NCI-H2196 (cell line): ENCODE measurements around the gene HGF.

Source experiments
- DNase-seq: peaks from one replicate; lab custom pipeline; 2025; ENCODE audit not compliant: unreplicated experiment; lab: John Stamatoyannopoulos, UW

Gene HGF

DNA sequence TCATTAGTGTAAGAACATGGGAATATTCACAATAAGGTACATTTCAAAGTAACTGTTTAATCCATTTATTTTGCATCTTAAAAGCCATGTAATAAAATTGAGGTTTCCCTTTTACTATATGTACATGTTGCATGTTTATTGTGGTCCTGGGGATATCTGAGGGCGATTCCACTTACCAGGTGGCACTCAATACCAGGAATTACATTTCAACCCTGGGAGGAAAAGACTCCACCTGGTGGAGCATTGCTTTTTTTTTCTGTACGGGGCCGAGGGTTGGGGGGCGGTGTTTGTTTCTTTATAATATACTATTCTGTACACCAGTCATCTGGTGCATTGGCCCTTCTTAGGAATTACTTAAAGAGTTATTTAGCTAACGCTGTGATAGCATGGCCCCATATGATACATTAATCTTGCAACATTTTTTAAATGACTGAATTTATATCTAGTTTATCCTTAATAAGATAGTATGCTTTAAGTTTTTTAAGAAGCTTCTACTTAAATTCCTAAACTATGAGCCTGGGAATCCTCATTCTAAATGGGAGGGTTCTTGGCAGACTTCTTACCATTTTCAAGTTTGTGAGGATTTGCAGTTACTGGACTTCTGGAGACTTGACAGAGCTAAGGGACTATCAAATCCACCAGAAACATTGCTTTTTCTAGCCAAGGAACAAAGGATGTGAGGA lies 7.2 kb upstream of the HGF start:
- DNase-seq: no peak

DNA sequence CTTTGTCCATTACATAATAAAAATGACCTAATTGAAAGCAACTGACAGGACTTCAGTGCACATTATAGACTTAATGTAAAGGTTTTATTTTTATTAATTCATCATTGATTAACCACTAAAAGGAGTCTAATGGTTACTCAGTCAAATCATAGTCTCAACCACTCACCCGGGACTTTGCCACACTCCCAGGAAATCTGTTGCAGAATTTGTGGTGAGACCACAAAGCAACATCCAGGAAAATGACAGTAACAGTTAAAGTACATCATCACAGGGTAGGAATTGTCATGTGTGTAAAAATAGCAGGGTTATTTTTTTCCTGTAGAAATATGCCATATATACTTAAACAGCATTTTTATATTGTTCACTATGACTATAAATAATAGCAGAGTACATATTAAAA lies 6.3 kb upstream of the HGF start:
- DNase-seq: no peak

DNA sequence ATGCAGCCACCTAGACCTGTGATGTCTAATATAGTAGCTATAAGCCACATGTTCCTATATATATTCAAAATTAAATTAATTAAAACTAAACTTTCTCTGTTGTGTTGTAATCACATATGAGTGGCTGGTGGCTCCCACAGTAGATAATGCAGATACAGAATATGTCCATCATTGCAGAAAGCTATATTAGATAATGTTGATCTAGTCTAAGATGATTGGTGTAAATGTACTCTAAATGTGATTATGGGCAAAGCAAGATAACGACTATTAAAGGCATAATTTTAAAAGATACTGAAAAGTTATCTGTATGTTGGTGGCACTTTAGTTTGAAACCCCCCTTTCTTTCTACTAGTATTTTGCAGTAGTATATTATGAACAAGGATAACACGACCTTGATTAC lies 5.7 kb upstream of the HGF start:
- no peak for DNase-seq

DNA sequence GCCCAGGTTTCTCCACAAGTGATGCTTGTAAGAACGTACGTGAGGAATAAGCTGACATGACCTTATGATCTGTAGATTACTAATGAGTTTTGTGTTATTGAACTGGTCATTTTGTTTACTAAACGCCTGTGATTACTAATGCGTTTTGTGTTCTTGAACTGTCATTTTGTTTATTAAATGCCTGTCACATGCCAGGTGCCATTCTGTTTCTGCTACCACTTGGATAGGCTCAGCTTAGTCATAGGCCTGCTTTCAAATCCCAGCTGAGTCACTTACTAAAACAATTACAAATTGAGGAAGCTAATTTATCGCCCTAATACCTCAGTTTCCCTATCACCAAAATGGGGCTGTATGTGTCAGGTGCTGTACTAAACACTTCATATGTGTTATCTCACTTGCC lies 4.7 kb upstream of the HGF start:
- DNase-seq: no peak

DNA sequence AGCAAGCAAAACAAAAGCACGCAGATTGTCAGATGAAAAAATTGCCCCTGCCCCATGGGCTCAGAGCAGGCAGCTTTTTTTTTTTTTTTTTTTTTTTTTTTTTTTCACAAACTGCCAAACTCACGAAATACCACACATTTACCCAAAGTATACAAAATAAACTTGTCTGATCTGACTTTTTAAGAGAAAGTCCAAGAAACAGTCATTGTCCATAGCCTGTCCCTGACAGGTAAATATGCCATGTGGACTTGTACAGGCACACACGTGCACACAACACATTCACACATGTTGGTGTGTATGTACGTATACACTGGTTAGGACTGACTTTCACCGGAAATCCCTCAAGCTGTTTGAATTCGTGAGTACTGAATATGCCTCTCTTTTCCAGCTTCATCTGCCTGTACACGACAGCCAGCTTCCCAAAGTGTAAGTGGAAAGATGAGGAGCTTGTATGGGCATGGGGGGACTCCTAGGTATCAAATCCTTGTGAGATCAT lies 929 bp upstream of the HGF start:
- DNase-seq: no peak

DNA sequence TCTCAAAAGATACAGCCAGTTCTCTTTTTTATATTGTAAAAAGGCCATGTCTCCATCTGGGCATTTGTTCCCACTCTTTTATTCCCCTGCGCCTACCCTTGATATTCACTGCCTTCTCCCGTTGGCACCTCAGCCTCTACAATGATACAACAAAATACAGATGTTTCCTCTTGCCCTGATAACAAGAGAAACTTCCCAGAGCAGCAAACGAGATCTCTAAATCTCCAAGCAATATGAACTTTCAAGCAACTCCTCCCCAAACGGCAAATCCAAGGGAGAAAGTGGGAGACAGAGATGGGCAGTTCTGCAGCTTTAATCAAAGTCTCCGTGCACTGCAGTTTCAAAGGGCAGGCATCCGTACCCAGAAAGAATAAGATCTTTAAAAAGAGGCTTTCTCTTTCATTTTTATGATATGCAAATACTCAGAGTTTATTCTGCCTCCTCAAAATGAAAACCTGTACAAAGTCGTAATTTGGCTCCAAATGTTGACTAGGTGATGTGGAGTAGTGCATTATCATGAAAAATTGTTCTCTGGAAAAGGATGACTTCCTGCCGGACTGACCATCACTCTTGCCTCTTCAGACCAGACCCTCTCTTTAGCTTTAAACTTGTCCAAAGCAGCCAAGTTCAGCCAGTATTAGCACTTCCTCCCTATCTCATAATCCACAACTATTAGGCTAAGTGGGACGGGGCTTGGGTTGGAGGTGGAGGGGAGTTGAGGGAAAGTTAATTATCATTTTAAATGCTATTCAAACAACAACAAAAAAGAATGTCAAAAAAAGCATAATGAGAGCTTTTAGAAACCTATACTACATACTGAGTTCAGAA lies 682 bp downstream of the HGF start:
- no peak for DNase-seq

DNA sequence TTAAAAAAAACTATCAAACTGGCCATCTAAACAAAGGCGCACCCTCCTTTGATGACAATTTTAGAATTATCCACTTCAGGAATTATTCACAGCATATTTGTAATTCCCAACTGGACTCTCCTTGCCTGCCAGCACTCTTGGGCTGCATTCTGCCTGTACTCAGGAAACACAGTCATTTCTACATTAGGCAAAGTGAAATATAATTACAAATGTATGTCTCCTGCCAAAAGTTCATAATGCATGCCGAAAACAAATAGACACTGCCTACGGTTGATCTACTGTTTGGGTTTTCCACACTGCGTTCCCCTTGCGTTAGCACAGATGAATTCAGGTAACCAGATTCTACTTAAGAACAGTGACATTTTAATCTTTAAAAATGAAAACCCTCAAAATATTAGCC lies 1.9 kb downstream of the HGF start:
- DNase-seq: no peak

DNA sequence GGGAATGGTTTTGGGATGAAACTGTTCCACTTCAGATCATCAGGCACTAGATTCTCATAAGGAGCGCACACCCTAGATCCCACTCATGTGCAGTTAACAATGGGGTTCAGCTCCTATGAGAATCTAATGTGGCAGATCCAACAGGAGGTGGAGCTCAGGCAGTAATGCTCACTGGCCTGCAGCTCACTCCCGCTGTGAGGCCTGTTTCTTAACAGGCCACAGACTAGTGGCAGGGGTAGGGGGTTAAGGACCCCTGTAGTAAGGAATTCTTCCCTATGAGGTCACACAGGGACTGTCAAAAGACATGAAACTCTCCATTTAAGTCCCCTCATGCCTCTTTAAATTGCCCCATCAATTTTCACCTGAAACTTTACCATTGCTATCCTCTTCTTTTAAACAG lies 8.0 kb downstream of the HGF start:
- DNase-seq: no peak

DNA sequence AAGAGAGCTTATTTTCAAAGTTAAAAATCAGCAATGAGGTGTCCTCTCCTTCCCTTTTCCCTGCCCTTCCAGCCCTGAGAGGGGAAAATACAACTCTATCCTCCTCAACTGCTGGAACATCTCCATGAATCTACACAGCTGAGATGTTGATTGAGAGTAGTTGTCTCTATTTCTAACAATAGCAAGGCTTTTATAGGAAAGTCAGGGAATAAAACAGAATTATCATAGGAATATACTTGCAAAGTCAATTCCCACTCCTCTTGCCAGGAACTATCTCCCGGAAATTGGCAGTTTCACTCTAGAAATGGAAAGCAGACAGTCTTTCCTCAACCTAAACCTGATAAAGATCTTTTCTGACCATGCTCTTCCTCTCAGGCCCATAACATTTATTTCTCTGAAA lies 8.8 kb downstream of the HGF start:
- no peak for DNase-seq

DNA sequence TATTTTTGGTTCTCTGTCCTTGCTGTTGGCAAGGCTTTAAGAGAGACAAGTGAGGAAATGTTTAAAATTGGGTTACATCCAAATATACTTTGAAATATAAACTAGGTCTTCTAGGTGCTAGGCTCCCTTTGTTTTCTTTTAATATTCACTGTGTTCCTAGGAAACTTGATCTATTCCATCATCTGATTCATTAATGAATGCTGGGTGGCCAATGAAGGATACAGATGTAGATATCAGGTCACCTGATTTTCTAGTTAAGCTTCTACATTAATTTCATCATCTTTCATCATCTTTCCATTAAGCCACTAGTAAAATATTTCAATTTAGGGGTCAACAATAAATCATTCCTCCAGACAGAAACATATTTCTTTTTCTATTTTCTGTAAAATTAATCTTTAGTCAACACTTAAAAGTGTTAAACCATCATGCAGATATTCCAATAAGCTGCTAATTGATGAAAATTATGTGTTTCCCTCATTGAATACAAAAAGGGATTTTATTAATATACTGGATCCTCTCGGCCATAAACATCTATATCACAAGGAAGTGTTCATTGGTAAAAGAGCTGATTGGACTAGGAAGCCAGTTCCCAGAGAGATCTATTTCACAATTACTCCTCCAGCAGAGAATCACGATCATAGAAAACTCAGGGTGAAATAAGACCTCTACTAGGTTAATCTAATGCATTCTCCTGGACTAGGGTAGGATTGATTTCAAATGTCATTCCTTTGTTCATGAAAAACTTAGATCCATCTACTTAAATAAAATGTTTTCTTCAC lies 14.7 kb downstream of the HGF start:
- DNase-seq: no peak

DNA sequence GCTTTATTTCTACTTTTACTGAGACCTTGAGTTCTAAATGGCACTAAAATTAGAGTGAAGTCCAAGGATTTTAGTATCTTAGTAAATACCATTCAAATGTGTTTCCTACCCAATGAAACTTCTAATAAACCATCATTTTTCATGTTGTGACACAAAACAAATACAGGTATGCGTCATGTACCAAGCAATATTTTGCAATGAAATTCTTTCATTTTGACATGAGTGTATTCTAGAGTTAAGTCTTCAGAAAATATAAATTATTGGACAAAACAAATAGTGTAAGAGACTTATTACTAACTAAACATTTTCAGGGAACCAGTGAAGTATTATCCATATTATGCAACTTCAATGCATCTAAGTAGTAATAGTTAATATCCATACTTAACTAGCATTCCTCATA lies 16.5 kb downstream of the HGF start:
- DNase-seq: no peak

DNA sequence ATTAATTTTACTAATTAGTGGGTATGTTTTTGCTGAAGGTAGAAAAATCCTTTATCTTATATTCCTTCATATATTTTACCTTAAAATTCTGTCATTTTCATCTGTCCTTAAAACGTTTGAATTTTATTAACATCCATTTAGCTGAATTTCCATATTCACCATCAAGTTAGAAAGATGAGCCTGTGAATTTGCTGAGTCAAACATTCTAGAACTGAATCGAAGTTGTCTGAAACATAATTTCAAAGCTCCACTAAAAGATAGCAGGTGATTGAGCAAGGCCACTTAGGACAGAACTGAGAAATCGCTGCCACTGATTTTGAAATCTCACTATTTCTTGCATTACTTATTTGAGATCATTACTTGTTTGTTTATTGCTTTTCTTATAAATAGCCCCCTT lies 17.5 kb downstream of the HGF start:
- DNase-seq: no peak

DNA sequence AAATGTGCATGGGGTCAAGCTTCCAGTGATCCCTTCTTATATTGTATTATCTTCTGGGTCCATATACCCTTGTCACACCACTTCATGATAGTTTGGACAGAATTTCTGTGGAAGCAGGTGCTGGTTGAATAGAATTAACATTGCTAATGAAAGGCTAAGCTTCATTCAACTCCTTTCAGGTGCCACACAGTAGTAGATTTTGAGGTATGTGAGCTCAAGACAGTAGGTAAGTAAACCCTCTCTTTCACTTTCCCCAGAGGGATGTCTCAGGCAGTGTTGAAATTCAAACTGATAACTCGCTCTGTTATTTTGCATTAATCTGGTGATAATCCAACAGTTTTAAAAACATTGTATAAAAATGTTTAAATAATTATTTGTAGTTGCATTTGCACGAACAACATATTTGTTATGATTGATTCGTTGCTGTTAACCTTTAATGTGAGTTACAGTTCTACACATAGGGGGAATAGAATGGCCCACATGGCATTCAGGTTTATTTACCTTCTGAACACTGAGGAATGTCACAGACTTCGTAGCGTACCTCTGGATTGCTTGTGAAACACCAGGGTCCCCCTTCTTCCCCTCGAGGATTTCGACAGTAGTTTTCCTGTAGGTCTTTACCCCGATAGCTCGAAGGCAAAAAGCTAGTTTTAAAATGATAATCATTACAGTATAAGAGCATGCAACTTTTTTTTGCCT lies 18.1 kb downstream of the HGF start:
- no peak for DNase-seq

DNA sequence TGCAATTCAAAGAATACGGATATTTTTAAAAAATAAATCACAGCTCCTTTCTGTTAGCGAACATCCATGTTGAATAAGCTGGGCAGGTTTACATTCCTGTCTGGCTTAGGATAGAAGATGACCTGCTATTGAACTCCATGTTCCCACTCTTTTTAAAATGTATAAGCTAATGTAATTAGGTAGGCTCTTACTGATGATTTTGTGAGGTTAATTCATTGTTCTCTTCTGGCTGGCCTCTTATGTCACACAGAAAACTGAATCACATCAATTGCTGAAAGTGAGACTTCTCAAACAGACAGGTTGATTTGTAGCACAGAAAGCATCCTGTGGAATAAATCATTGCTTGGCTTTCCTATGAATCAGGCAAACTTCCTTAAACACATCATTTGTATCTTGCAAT lies 24.2 kb downstream of the HGF start:
- no peak for DNase-seq

DNA sequence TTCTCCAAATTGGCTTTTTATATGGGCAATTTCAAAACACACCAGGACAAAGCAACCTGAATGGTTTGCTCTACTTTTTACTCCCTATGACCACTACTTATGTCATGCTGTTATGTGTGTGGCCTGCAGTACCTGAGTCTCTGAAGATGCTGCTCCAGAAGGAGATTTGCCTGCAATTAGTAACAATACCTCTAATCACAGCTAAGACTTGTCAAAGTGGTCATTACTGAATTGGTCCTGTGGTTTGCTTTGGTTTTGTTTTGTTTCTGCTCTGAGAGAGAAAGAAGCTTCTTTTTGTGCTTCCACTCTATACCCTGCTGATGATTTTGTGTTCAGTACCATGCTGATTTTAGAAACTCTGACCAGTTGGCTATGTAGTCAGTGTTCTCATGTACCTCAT lies 25.5 kb downstream of the HGF start:
- no peak for DNase-seq

DNA sequence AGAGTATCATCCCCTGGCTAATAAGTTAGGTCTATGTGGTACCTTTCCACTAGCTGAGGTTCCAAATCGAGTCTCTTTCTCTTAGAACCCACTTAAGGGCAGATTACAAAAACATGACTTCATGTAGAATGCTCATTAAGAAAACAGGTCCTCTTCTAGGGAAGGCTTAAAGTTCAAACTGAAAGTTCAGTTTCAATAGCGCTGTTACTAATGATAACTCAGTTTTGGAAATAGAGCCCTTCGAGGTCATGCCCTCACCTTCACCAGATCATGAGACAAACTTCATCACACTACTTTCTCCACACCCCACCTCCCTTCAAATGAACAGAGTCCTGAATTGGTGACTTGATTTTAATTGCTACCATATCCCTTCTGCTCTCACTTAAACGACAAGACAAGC lies 26.2 kb downstream of the HGF start:
- DNase-seq: no peak

DNA sequence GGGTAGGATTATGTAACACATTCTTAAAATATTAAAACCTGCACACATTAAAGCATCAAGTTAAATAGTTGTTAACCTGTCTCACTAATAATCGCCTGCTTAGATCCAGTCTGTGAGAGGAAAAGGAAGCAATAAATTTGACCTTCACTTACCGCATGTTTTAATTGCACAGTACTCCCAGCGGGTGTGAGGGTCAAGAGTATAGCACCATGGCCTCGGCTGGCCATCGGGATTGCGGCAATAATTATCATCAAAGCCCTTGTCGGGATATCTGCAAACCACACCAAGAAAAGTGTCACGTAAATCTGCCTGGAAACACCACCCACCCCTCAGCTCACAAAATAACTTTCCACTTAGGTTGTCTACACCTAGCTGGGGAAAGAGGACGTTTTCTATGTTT lies 26.6 kb downstream of the HGF start:
- no peak for DNase-seq

DNA sequence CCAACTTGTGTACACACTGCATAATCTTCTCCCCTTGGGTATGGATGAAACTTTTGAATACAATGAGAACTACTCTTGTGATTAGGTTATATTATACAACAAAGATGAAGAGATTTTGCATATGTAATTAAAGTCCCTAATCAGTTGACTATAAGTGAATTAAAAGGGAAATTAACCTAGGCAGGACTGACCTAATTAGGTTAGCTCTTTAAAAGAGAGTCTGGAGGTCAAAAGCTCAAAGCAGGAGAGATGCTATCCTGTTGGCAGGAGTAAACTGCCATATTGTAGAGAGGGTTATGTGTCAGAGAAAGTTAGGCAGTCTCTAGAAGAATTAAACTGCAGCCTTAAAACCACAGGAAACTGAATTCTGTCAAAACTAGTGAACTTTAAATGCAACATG lies 29.4 kb downstream of the HGF start:
- DNase-seq: no peak

DNA sequence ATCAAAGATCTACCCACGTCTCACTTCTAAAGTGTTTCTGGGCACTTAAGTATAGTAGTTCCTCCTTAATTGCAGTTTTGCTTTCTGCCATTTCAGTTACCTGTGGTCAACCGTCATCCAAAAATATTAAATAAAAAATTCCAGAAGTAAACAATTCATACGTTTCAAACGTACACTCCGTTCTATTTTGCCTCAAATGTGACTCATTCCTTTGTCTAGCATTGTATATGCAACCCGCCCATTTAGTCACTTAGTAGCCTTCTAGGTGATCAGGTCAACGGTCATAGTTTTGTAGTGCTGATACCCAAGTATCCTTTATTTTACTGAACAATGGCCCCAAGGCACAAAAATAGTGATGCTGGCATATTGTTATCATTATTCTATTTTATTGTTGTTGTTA lies 33.8 kb downstream of the HGF start:
- no peak for DNase-seq

DNA sequence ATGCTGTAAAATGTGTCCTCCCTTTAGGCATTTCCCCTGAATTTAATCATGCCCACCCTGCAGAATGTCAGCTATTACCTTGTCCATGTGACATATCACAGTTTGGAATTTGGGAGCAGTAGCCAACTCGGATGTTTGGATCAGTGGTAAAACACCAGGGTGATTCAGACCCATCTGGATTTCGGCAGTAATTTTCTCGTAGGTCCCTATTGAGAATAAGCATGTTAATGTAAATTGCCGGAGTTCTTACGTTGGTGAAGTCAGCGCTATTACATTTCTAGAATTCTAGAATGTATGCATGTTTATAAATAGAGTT lies 44.1 kb downstream of the HGF start:
- DNase-seq: no peak

DNA sequence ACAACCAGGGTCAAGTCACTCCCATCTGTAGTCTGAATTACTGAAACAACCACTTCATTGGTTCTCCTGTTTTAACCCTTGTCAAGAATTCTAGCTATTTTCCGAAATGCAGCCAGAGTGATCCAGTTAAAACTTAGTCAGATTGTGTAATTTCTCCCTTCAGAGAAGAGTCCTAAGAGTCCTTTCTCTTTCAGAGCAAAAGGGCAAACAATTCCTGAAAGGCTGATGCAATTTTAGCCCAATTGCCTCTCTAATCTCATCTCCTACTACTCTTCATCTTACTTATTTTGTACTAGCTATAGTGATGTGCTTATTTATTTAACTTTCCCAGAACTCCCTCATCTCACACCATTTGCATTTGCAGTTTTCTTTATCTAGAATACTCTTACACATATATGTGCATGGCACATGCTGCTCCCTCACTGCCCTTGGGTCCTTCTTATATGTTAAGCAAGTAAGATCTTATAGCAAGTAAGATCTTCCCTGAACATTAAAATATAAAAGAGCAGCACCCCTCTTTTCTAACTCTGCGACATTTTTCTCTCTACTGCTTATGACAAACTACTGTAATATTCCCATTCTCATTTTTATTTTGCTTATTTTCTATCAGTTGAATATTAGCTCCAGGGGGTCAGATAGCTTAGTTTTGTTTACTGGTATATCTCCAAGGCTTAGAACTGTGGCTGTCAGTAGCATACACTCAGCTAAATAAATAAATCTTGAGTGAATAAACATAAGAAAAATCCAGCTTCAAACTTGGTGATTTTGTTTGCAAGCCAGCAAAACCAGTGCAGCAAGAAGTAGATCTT lies 44.6 kb downstream of the HGF start:
- no peak for DNase-seq
